ENCODE results near the gene KIT. TPM values are rescaled to one million over a fixed set of nuclear protein-coding genes. Genes with fewer than 3 reads are reported as not detected.

The KIT gene
- total and polyA plus RNA-seq, 7 donors, result 0.19 to 2.1 (median 0.92) TPM

GRCh38 chr4:54784161-54784671 lies 126.5 kb downstream of the KIT start:
- intact Hi-C loops (cut with DNase I), result no loop called here
- Histone ChIP-seq H3K4me3 (no peak overlapping the region), H3K4me1 (no peaks in the 10 kb centered on the region), H3K9me3 (no peaks in the 10 kb centered on the region), H3K27ac (peak overlapping the region; percentile 59), H3K36me3 (ENCODE audit: insufficient read depth in 1 of 2, low read depth in 1 of 2) (no peaks in the 10 kb centered on the region), H3K27me3 (ENCODE audit: insufficient read depth in 3 of 3, low read length in 2 of 3) (no peaks in the 10 kb centered on the region)
- DNase-seq (peak; percentile 77 to 85), ATAC-seq (peak; percentile 76 to 91 (median 84))
- WGBS, 3 donors, result 6 to 8% (median 7%) methylated on average over 14 of the region's 14 CpGs
- no peak for TF ChIP-seq CTCF (IDR thresholded peaks at IDR 0.05)

Measured in psoas muscle (tissue), 8 donors.